ENCODE results near the gene RECQL.
A peak's percentile ranks its signal among the peaks of the same experiment; 100 is the strongest.
"Not testable (repeated sequence)": the region's sequence is repeated elsewhere in the genome, so short reads cannot be mapped to it uniquely, and the experiment has no call there.

RECQL gene

DNA sequence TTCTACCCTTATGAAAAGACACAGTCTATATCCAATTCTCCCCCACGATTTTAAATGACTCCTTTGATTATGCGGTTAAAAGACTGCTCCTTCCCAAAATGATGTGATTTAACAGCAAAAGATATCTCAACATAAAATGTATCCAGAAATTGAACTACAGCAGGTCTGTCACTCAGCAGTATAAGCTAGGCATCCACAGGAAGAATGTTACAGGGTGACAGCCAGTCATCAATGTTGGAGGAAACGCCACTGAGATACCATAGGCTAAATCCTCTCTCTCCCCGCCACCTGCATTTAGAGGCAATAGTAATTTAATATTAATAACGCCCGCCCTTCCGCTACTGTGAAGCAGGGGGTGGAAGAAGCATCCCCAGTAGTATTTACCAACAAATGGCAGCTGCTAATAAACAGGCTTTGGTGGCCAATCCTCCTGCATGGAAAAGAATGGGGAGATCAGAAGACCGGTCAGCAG, 613 bp downstream of the RECQL start:
- DNase-seq, result peak in 1 of 2 experiments; percentile 25

DNA sequence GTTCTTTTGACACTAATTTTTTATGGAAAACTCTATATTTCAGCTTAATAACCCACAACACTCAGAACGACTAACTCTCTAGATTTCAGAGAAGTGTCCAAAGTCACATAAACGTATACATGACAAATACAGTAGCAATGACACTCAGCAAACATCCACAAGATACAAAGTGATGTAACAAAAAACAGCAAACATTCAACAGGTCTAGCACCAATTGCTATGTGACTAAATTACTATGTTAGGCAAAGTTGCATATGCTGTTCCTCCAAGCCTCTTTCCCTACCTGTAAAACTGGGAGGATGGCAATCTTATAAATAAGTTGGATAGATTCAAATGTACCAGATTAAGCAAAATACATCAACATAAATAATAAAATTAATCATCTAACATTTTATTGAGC, 1.7 kb downstream of the RECQL start:
- DNase-seq, result no peak

DNA sequence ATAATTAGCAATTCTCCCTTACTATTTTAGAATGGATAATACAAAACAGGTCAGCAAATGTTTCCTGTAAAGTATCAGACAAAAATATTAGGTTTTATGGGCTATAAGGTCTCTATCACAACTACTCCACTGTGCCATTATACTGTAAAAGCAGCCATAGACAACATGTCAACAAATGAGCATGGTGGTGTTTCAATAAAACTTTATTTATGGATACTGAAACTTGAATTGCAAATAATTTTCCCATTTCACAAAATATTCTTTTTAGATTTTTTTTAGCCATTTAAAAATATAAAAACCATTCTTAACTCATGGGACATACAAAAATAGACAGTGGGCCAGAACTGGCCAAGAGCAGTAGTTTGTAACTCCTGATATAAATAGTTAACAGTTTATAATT, 15.4 kb downstream of the RECQL start:
- DNase-seq, result no peak

DNA sequence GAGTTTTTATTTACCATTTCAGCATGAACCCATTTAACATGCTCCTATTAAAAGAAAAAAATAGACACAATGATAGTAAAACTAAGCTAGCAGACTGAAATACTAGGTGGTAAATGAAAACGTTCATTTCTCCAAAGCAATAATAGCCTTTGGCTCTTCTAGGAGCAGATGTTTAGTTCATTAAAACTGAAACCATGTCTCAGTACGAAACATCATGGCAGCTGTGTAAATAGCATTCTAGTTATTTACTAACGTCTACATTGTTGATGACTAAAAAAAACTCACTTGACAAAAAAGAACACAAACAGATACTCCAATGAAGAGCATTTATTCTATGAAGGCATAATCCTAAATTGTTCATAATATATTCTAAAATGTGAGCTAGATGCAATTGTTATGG, 17.9 kb downstream of the RECQL start:
- DNase-seq, result no peak

DNA sequence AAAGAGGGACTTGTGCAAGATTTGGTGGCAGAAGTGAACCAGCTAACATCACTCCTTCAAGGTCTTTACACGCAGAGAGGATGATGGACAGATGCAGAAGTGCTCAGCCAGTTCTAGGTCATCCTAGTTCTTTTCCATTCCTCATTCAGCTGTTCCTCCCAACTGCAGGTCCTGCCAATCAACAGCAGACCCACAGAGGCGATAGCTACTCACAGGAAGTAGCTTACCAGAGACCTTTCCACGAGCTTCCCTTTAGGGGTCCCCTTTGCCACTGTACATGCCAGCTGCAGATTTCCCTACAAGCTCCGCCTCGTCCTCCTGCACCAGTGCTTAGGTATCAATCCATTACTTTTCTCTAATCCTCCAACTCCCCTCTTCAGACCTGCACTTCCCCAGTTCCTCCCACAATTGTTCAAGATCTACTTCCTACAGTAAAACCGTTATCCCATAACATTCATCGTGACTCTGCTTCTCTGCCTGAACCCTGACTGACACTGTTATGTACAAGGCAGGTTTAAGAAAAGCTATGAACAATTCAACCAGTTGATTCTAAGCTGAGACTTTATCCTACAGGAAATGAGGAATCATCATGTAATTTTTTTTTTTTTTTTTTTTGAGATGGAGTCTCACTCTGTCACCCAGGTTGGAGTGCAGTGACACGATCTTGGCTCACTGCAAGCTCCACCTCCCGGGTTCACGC, 22.5 kb downstream of the RECQL start:
- DNase-seq, result no peak

DNA sequence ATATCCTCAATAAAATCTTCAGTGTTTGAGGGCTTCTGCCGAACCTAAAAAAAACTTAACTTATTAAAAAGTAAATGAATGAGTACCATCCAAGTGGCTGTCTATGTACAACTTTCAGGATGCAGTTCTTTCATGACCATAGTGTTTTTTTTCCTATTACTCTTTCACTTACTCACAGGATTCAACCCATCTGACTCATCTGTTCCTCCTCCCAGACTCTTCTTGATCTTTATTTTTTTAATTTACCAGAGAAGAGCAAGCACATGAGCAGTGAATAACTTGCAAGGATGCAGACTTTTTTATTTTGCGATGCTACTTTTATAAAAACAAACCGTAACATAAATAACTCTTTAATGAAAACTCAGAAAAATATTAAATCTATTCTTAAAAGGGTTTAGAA, 24.5 kb downstream of the RECQL start:
- DNase-seq, result no peak

DNA sequence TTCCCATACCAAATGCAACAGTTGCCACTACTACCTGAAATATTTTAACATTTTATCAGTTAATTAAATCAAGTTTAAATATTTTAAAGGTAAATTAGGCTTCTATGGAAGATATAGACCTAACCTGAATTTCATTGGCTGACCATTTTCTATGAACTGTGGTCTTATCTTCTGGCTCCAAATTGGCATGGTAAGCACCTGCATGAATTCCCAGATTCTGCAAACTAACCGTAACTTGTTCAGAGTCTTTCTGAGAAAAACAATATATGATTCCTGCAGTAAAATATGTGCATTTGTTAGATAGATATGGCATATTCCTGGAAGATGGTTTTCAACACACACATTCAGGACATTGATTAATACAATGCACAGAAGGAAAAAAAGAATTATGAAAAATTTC, 25.9 kb downstream of the RECQL start:
- DNase-seq, result no peak

DNA sequence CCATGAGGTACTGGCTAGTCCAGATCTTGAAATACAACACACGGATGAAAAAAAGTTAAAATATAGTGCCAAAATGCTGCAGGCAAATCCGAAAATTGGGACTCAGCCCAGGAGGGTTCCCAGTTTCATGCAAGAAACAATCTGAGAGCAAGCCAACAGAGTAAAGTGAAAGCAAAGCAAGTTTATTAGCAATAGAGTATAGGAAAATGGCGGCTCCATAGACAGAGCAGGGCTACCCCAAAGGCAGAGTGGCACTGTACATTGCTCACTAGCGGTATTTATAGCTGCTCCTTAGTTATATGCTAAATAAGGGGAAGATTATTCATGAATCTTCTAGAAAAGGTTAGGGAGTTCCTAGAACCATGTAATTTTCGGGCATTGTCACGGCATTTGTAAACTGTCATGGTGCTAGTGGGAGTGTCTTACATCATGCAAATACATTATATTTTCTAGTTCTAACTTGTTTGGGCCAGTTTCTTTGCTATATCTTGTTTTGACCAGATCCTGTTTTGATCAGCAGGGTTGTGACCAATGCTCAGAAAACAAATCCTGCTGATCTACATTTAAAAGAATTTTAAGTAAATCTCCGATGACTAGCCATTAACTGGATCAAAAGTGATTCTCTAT, 29.1 kb downstream of the RECQL start:
- DNase-seq, result no peak

DNA sequence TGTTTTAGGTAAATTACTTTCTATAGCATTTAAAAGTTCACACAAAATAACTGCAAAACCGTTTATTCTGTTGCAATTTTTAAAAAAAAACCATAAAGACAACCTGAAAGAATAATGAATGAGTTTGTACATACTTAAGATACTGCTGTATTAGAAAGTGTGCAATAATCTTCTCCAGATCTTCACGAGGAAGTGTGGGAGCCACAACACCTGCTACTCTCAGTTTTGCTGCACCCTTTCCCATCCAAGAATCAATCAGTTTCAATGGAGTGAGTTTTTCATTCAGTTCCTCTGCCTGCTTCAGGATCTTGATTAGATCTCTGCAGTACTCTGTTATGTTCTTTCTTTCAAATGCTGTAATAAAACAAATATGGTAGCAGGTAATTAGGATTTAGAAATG, 30.1 kb downstream of the RECQL start:
- DNase-seq, result no peak

DNA sequence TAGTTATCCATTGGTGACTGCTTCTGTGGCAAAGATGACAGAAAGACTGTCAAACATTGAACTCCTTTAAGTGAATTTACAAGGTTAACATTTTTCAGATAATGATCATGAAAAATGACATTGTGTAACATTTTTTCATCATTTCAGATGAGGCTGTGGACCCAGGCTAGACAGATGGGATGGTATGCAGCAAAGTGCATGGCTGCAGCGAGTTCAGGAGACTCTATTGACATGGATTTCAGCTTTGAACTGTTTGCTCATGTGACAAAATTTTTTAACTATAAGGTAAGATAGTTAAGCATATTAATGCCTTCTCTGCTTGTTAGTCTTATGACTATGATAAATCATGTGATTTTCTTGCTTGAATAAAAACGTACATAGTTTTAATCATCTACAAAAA, 34.1 kb downstream of the RECQL start:
- DNase-seq, result not testable (repeated sequence)

DNA sequence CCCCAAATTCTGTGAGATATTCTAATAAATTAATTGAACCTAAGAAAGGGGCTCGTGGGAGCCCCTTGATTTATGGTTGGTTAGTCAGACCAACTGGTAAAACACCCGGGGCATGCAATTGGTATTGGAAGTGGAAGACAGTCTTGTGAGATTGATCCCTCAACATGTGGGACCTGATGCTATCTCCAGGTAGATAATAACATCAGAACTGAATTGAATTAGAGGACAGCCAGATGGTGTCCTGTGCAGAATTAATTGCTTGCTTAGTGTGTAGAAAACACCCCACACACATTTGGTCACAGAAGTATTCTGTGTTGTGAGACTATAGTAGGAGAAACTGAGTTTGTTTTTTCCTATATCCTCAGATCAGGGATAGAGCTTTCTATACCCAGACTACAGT, 42.0 kb downstream of the RECQL start:
- DNase-seq, result peak in 1 of 2 experiments; percentile 23

DNA sequence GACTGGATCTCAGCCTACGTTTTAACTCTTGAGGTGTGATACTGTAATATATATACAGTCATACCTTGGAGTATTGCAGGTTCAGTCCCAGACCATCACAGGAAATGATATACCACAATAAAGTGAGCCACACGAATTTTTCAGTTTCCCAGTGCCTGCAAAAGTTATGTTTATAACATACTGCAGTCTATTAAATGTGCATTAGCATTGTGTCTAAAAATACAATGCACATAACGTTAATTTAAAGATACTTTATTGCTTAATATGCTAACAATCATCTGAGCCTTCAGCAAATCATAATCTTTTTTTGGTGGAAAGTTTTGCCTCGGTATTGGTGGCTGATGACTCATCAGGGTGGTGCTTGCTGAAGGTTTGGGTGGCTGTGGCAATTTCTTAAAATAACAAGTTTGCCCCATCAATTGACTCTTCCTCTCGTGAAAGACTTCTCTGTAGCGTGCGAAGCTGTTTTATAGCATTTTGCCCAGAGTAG, 45.1 kb downstream of the RECQL start:
- DNase-seq, result no peak

DNA sequence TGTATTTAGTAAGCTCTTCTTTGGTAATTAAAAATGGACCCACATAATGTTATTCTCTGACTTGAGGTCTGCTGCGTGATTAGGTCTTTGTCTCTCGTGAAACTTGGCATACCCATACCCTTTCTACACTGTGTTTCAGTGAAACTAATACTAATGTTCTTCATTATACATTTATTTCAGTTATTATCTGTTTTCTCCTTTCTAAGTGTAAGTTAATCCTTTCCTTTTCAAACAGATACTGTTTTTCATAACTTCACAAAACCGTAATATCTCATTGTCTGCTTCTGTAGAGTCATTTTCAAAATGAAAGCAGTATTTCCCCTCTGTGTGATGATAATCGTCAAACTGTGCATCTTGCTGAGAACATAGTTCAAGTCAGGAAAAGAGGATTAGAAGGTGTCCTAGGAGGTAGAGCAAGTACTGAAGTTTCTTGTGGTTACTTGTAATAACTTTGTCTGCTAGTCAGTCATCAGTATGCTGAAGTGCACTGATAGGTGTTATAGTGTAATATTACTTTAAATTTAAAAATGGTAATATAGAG, 48.1 kb downstream of the RECQL start:
- no peak for DNase-seq

DNA sequence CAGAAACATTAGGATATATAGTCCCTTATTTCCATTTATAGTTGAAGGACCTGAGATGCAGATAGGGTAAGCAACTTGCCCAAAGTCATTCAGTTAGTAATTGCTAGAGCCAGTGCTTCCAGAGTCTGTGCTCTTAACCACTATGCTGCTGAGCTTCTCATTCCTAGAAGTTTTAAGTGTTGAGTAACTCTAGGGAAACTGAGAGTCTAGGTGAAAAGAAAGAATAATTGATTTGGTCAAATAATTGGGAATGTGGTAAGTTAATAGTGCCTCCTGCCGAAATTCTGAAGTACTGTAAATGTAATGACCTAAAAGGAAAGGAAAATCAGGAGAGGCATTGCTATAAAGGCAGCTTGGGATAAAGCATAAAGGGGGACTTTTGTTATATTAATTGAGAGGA, 49.9 kb downstream of the RECQL start:
- no peak for DNase-seq

DNA sequence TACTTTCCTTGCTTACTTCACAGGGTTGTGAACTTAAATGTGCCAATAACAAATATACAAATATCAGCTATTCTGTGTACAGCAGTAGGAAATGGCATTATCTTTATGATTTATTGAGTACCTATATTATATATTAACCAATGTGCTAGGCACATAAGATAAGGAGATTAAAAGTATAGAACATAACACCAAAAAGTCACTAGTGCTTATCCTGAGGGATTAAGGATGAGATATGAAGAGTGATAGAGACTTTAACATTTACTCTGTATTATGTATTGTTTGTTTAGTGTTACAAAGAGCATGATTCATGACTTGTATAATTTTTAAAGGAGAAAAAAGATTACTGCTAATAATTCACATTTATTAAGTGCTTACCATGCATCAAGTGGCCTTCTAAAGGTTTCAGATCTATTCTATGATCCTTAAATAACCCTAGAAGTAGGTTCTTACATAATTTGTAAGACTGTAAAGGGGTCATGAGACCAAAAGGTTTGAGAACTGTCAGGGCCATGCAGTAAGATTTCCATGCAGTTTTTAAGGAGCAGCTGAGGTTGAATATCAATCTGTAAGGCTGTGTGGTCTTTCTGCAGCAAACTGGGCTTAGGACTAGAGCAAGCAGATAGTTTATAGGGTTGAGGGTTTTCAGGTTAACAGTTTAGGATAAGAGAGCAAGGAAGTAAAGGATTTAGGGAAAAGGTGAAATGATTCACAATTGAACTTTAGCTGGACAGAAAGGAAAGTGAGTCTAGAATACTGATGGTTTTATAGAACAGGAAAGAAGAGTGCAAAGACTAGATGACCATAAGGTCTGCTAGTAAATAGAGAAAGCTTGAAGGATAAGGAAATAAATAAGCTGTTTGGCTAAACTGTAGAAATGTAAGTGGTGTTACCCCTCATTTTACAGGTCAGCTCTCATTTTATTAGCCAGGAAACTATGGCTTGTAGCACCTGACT, 57.0 kb downstream of the RECQL start:
- DNase-seq, result no peak

DNA sequence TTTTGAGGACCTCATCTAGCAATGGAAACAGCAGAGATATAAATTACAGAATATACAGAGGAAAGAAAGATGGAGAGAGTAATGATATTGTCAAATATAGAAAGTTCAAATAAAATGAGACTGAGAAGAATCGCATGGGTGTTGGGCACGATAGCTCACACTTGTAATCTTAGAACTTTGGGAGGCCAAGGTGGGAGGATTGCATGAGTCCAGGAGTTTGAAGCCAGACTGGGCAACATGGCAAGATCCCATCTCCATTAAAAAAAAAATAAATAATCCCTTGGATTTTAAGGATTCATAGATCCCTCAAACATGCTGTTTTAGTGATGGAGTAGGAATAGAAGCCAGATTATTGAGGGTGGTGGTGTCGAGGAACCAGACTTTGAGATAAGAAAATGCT, 62.1 kb downstream of the RECQL start:
- no peak for DNase-seq

DNA sequence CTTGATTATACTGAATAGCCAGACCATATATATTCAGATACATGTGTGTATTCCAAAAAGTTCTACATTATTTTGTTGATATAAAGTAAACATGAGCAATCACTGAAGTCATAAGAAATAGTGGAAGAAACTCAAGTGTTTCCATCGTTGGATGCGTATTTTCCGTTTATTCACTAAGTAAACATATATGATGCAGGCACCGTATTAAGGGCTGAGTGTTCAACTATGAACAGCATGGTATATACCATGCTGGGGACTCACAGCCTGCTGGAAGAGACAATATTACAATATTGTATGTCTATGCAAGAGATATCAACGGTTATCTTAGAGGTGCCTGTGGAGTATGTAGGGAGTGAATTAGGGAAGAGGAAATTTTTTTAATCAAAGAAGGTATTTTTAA, 62.8 kb downstream of the RECQL start:
- DNase-seq, result no peak

DNA sequence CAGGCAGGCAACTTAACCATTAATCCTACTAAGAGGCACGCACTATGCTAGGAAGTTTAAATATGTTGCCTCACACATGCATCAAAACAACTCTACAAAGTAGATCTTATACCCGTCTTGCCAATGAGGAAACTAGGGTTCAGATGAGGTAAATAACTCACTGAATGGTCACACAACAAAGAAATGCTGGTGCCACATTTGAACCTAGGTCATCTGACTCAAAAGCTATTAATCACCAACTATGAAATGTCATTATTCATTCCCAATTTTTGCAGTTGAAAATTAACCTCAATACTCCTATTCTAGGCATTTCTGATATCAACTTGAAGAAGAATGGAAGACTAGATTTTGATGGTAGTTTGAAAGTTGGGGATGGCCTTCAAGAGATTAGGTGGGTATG, 66.7 kb downstream of the RECQL start:
- no peak for DNase-seq

DNA sequence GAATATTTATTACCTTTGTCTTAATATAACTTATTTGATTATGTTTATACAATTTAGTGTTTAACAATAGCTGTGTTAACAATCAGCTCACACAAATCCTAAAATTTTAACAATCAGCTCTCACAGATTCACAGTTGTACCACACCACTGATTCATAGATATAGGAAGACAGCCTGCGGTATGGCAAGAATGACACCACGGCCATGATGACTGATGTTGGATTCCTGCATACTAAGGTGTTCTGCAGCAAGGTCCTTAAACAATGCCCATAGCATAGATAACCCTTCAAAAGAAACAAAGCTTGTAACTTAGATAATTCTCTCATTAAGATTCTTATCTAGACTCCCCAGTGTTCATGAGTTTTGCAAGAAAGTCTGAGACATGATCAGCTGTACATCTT, 67.9 kb downstream of the RECQL start:
- DNase-seq, result no peak

DNA sequence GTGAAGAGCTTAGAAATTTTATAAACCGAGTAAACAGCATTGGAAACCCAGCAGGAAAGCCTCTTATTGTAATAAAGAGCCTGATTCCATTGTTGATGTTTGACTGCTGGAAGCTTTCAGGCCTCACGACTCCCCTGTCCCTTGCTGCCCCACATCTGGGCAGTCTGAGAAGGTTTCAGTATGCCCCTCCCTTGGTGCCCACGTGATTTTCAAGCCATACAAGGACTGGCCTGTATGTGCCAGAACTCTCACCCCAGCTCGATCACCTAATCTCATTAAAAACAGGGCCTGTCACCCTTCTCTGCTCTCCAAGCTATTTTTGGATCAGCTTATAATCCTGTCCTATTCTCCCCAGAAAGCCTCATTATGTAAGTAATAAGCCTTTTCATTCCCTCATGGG, 71.4 kb downstream of the RECQL start:
- peak; percentile 60 to 71 for DNase-seq

DNA sequence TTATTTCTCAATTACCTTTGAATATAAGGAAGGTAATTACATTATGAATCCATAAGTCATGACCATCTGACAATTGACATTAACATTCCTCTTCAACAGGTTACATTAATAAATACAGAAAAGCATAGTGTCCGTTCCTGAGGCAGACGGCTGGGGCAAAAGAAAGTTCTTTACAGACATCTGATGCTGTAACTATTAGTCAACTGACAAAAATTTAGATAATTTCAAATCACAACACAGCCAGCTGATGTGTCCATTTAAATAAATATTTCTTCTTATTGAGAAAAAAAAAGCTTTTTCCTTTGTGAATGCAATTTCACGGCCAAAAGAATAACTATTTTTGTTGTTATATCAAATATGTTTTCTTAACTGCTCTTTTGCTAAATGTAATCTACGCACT, 73.2 kb downstream of the RECQL start:
- DNase-seq, result no peak

DNA sequence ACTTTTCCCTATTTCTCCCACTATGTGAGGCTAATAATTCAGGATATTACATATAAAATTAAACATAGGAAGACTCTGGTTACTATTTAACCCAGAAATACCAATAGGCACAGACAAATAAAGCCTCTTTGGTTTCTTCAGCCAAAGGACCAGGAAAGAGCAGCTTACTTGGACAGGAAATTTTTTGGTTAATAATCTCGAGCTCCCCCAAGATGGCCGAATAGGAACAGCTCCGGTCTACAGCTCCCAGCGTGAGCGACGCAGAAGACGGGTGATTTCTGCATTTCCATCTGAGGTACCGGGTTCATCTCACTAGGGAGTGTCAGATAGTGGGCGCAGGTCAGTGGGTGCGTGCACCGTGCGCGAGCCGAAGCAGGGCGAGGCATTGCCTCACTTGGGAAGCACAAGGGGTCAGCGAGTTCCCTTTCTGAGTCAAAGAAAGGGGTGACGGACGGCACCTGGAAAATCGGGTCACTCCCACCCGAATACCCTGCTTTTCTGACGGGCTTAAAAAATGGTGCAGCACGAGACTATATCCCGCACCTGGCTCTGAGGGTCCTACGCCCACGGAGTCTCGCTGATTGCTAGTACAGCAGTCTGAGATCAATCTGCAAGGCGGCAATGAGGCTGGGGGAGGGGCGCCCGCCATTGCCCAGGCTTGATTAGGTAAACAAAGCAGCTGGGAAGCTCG, 82.3 kb downstream of the RECQL start:
- DNase-seq, result not testable (repeated sequence)

Data from NCI-H524 (cell line).